Measurements from ENCODE around the gene BBS7. TPM values are rescaled to one million over a fixed set of nuclear protein-coding genes. Genes with fewer than 3 reads are reported as not detected.

The BBS7 gene
- total and polyA plus RNA-seq, 9 of the 15 experiments (the other 6 are each of a cell fraction or from before 2014, with no cell fraction given), result 13.4 to 25.8 (median 16.4) TPM

- peak in 1 of 2 experiments; percentile 83; a peak in 1 of 4 replicates for TF ChIP-seq MLLT1 (IDR thresholded peaks at IDR 0.05)
- peak in 1 of 2 experiments; percentile 17; a peak in 1 of 4 replicates for TF ChIP-seq RAD21 (CRISPR knock-in tag; conservative IDR thresholded peaks at IDR 0.05 in 1 of 2, IDR thresholded peaks at IDR 0.05 in 1 of 2)
- TF ChIP-seq CBFA2T2 (conservative IDR thresholded peaks at IDR 0.05), result no peak
- no peak for TF ChIP-seq HNRNPK (IDR thresholded peaks at IDR 0.05; ENCODE audit: low read depth, low read length, poor library complexity, severe bottlenecking)
- TF ChIP-seq, protein P1, sequence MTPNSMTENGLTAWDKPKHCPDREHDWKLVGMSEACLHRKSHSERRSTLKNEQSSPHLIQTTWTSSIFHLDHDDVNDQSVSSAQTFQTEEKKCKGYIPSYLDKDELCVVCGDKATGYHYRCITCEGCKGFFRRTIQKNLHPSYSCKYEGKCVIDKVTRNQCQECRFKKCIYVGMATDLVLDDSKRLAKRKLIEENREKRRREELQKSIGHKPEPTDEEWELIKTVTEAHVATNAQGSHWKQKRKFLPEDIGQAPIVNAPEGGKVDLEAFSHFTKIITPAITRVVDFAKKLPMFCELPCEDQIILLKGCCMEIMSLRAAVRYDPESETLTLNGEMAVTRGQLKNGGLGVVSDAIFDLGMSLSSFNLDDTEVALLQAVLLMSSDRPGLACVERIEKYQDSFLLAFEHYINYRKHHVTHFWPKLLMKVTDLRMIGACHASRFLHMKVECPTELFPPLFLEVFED (CRISPR knock-in tag; conservative IDR thresholded peaks at IDR 0.05), result no peak
- TF ChIP-seq CEBPB (tag; IDR thresholded peaks at IDR 0.05), result peak; percentile 78
- no peak for TF ChIP-seq ZNF561 (CRISPR knock-in tag; conservative IDR thresholded peaks at IDR 0.05)
- no peak for TF ChIP-seq HOXB6 (CRISPR knock-in tag; IDR thresholded peaks at IDR 0.05; ENCODE audit: borderline replicate concordance)
- TF ChIP-seq NELFE (IDR thresholded peaks at IDR 0.05; ENCODE audit: insufficient read depth, insufficient read length), result no peak
- no peak for TF ChIP-seq ZNF699 (CRISPR knock-in tag; IDR thresholded peaks at IDR 0.05; ENCODE audit: insufficient replicate concordance)
- TF ChIP-seq CTBP1 (IDR thresholded peaks at IDR 0.05; ENCODE audit: borderline replicate concordance), result peak; percentile 56; the same call in 1 of the 2 replicates
- no peak for TF ChIP-seq FOXJ3 (CRISPR knock-in tag; IDR thresholded peaks at IDR 0.05)
- TF ChIP-seq ATF1 (CRISPR knock-in tag; IDR thresholded peaks at IDR 0.05), result peak; percentile 95
- TF ChIP-seq ATF1 (tag; IDR thresholded peaks at IDR 0.05), result peak; percentile 99
- no peak for TF ChIP-seq SIRT6 (IDR thresholded peaks at IDR 0.05; ENCODE audit: low read depth, low read length)
- TF ChIP-seq, protein P2, sequence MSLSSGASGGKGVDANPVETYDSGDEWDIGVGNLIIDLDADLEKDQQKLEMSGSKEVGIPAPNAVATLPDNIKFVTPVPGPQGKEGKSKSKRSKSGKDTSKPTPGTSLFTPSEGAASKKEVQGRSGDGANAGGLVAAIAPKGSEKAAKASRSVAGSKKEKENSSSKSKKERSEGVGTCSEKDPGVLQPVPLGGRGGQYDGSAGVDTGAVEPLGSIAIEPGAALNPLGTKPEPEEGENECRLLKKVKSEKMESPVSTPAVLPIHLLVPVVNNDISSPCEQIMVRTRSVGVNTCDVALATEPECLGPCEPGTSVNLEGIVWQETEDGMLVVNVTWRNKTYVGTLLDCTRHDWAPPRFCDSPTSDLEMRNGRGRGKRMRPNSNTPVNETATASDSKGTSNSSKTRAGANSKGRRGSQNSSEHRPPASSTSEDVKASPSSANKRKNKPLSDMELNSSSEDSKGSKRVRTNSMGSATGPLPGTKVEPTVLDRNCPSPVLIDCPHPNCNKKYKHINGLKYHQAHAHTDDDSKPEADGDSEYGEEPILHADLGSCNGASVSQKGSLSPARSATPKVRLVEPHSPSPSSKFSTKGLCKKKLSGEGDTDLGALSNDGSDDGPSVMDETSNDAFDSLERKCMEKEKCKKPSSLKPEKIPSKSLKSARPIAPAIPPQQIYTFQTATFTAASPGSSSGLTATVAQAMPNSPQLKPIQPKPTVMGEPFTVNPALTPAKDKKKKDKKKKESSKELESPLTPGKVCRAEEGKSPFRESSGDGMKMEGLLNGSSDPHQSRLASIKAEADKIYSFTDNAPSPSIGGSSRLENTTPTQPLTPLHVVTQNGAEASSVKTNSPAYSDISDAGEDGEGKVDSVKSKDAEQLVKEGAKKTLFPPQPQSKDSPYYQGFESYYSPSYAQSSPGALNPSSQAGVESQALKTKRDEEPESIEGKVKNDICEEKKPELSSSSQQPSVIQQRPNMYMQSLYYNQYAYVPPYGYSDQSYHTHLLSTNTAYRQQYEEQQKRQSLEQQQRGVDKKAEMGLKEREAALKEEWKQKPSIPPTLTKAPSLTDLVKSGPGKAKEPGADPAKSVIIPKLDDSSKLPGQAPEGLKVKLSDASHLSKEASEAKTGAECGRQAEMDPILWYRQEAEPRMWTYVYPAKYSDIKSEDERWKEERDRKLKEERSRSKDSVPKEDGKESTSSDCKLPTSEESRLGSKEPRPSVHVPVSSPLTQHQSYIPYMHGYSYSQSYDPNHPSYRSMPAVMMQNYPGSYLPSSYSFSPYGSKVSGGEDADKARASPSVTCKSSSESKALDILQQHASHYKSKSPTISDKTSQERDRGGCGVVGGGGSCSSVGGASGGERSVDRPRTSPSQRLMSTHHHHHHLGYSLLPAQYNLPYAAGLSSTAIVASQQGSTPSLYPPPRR (CRISPR knock-in tag; IDR thresholded peaks at IDR 0.05; ENCODE audit: borderline replicate concordance), result no peak
- TF ChIP-seq PTBP1 (IDR thresholded peaks at IDR 0.05; ENCODE audit: low read depth, low read length), result no peak
- peak; percentile 90 for TF ChIP-seq MYC (IDR thresholded peaks at IDR 0.05; ENCODE audit: low read depth, low read length)
- 0 out of 2 replicates have a peak, but pooled peaks have one; percentile 42 for TF ChIP-seq MYC (CRISPR knock-in tag; IDR thresholded peaks at IDR 0.05; ENCODE audit: borderline replicate concordance, low read depth)
- 0 out of 2 replicates have a peak, but pooled peaks have one; percentile 56 for TF ChIP-seq RNF2 (IDR thresholded peaks at IDR 0.05)
- TF ChIP-seq ZNF174 (CRISPR knock-in tag; IDR thresholded peaks at IDR 0.05), result no peak
Measured at GRCh38 chr4:121800961-121801714, 69.1 kb downstream of the BBS7 start, which contains the start of gene EXOSC9 (continued).
